Mucosa of descending colon (tissue), 3 donors: ENCODE measurements around the gene PDE11A. TPM values are rescaled to one million over a fixed set of nuclear protein-coding genes. Genes with fewer than 3 reads are reported as not detected.
A peak's percentile ranks its signal among the peaks of the same experiment; 100 is the strongest.

Experiments used
- ATAC-seq: fragments of 200-7000 bp; cut with Tn5 transposase; one replicate; pipeline ENCODE4 v1.9.1; 2020; ENCODE audit warnings: mild to moderate bottlenecking, moderate library complexity
- DNase-seq, 3 donors: peaks; one replicate each; pipeline ENCODE4 v3.0.0-alpha.2; 2020
- H3K36me3 ChIP-seq: fragments of 200-600 bp; one replicate; pipeline ENCODE4 v1.8.0; 2021; ENCODE audit warnings: low read depth, mild to moderate bottlenecking
- H3K4me1 ChIP-seq: fragments of 200-600 bp; one replicate; pipeline ENCODE4 v1.8.0; 2021; ENCODE audit warnings: low read depth, mild to moderate bottlenecking
- H3K4me3 ChIP-seq: fragments of 200-600 bp; one replicate; pipeline ENCODE4 v1.8.0; 2021; ENCODE audit warnings: mild to moderate bottlenecking
- H3K9me3 ChIP-seq: fragments of 200-600 bp; one replicate; pipeline ENCODE4 v1.8.0; 2021; ENCODE audit warnings: mild to moderate bottlenecking
- CTCF ChIP-seq: fragments of 200-600 bp; IDR thresholded peaks from one replicate; pipeline ENCODE4 v1.8.0; 2022; ENCODE audit warnings: antibody characterized with exemption, mild to moderate bottlenecking
- intact Hi-C, 2 donors: fragments of 100-400 bp; cut with DNase I in 1 of 2; cut with micrococcal nuclease in 1 of 2; formaldehyde crosslinking; loops; one replicate each; pipeline versions ENCODE4 v1.11.0 to v1.11.1; 2022; cut with DNase I, micrococcal nuclease
- total RNA-seq, 3 donors: library from RNA; stranded (reverse); fragmentation: NEBNext Ultra II Directional in 2 of 3; extraction: Animal tissue kit (Norgen Biotek cat#: 25700) in 2 of 3; gene quantifications; one replicate each; pipeline versions ENCODE4 v1.2.1 to v1.2.4, GENCODE V29; 2021 to 2023
- donor health status: DM: no; HTN: no; CAD: no; lungs with moderate emphysema.
- donor health status: DM: no; HTN: no; CAD: no.
- donor health status: DM: no; HTN: yes; CAD: no.

PDE11A gene
- total RNA-seq, 3 donors from 2014 or later = 1.0 to 3.2 (median 2.7) TPM

- DNase-seq (no peak), ATAC-seq (no peak)
- TF ChIP-seq CTCF = no peak
- H3K9me3 ChIP-seq = no peaks in the 10 kb centered on the region
- H3K36me3 ChIP-seq = no peaks in the 10 kb centered on the region
- no peaks in the 10 kb centered on the region for H3K4me1 ChIP-seq
- H3K4me3 ChIP-seq = no peak overlapping the region
- intact Hi-C loops = no loop called here
Measured at GRCh38 chr2:178106053-178106452, 33.5 kb upstream of the PDE11A start.

DNA sequence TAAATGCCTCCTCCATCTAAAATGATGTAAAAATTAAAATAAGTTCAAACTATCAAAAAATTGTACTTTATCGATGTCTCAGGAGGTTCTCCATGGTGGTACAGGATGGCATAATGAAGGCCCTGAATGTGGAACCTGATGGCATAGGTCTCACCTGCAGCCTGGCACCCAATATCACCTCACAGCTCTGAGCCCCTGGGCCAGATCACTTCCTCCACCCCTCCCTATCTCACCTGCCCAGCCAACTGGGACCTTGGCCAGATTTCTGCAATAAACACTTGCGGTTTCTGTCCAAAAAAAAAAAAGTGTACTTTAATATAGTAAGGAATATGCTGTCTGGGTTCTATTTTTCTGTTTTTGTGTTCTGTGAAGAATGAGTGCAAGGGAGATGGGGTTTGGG, 33.0 kb upstream of the PDE11A start:
- no peak for TF ChIP-seq CTCF
- no peaks in the 10 kb centered on the region for H3K36me3 ChIP-seq
- ATAC-seq = peak; percentile 48
- no peak overlapping the region for H3K4me3 ChIP-seq
- intact Hi-C loops = no loop called here
- peak in 2 of 3 donors; percentile 17 to 47 for DNase-seq
- H3K4me1 ChIP-seq = no peaks in the 10 kb centered on the region
- no peaks in the 10 kb centered on the region for H3K9me3 ChIP-seq

GRCh38 chr2:178101321-178102079, 28.9 kb upstream of the PDE11A start:
- Histone ChIP-seq H3K36me3 (no peaks in the 10 kb centered on the region), H3K4me1 (no peaks in the 10 kb centered on the region), H3K9me3 (no peaks in the 10 kb centered on the region), H3K4me3 (no peak overlapping the region)
- TF ChIP-seq CTCF = no peak
- intact Hi-C loops = no loop called here
- ATAC-seq (no peak), DNase-seq (no peak)

GRCh38 chr2:178093471-178093870, 20.9 kb upstream of the PDE11A start:
- DNase-seq = no peak
- ATAC-seq = no peak
- intact Hi-C loops = no loop called here

DNA sequence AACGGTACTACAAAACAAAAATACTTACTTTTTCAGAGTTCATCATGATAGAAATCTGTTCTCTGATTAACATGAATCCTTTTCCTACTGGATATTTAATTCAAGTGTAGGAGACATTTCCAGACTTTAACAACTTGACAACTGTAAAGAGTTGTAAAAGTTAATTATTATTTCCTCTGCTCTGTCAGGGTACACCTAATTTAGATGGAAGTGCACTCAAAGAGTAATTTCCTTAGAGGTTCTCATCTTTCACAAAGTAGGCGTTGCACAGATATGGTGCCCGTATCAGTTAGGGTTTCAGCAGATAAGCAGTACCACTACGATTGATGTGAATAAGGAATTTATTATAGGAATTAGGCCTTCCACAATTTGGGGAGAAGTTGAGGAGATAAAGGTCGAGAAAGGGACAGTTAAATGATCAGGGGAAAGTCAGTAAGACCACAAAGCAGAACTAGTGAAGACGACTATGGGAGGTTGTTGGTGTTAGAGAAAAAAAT, 16.2 kb upstream of the PDE11A start:
- Histone ChIP-seq H3K4me3 (no peak overlapping the region), H3K36me3 (no peaks in the 10 kb centered on the region), H3K4me1 (peaks cover 7% of the 10 kb centered on the region), H3K9me3 (no peaks in the 10 kb centered on the region)
- peak; percentile 81 for ATAC-seq
- TF ChIP-seq CTCF = no peak
- no peak for DNase-seq
- intact Hi-C loops = no loop called here

More at GRCh38 chr2:178093471-178093870, 20.9 kb upstream of the PDE11A start:
- Histone ChIP-seq H3K4me1 (peaks cover 2% of the 10 kb centered on the region), H3K36me3 (no peaks in the 10 kb centered on the region), H3K4me3 (no peak overlapping the region), H3K9me3 (no peaks in the 10 kb centered on the region)
- TF ChIP-seq CTCF = no peak
